ENCODE results near the gene SP5.

- TF ChIP-seq CTCF (IDR thresholded peaks at IDR 0.05; ENCODE audit: insufficient read depth, low read length, poor library complexity, severe bottlenecking): no peak
- TF ChIP-seq EZH2phosphoT487 (conservative IDR thresholded peaks at IDR 0.05; ENCODE audit: low read length): no peak
These were observed 26.9 kb downstream of the SP5 start for GRCh38 chr2:170742000-170742399.

Data from SU-DHL-6 (cell line).